Ectodermal cell (in vitro differentiated cells): ENCODE results near the gene PDZD4.

ENCODE experiments used
- H3K27ac ChIP-seq: 2 replicates; pipeline ENCODE4 v1.7.0; 2013; ENCODE audit warnings: mild to moderate bottlenecking, low read depth, low read length; ENCODE audit not compliant: insufficient read depth, poor library complexity, severe bottlenecking
- H3K27me3 ChIP-seq: 2 replicates; pipeline ENCODE4 v1.7.0; 2013; ENCODE audit warnings: mild to moderate bottlenecking, low read length; ENCODE audit not compliant: insufficient read depth, control insufficient read depth, poor library complexity, severe bottlenecking
- H3K36me3 ChIP-seq: one replicate; pipeline ENCODE4 v1.7.0; 2013; ENCODE audit warnings: low read length; ENCODE audit not compliant: control insufficient read depth, insufficient read depth
- H3K4me1 ChIP-seq: one replicate; pipeline ENCODE4 v1.7.0; 2013; ENCODE audit warnings: low read length; ENCODE audit not compliant: control insufficient read depth, insufficient read depth
- H3K4me3 ChIP-seq: 2 replicates; pipeline ENCODE4 v1.7.0; 2013; ENCODE audit warnings: low read depth, low read length, control low read depth; ENCODE audit not compliant: insufficient read depth
- H3K9me3 ChIP-seq: 2 replicates; pipeline ENCODE4 v1.7.0; 2013; ENCODE audit warnings: mild to moderate bottlenecking, low read length, moderate library complexity; ENCODE audit not compliant: control insufficient read depth
- WGBS, 2 experiments: methylation state at CpG; one replicate each; pipeline ENCODE4 v1.1.7; 2013; ENCODE audit warnings: missing lambda C conversion rate in 2 of 2; 5-methylcytosine and 5-hydroxymethylcytosine counted together

Gene PDZD4

GRCh38 chrX:153771415-153772315 lies 58.7 kb downstream of the PDZD4 start:
- H3K27me3 ChIP-seq = no peaks in the 10 kb centered on the region
- H3K9me3 ChIP-seq = no peaks in the 10 kb centered on the region
- 91% methylated on average over 37 of the region's 37 CpGs for WGBS, 2 experiments
- H3K36me3 ChIP-seq = no peaks in the 10 kb centered on the region
- no peak overlapping the region for H3K4me3 ChIP-seq
- H3K4me1 ChIP-seq = peaks cover under 1% of the 10 kb centered on the region
- H3K27ac ChIP-seq = no peak overlapping the region

- no peaks in the 10 kb centered on the region for H3K9me3 ChIP-seq
- no peaks in the 10 kb centered on the region for H3K36me3 ChIP-seq
- 94 to 95% methylated on average over 18 of the region's 18 CpGs for WGBS, 2 experiments
- H3K27ac ChIP-seq = no peak overlapping the region
- no peaks in the 10 kb centered on the region for H3K27me3 ChIP-seq
- peaks cover 4% of the 10 kb centered on the region for H3K4me1 ChIP-seq
- H3K4me3 ChIP-seq = no peak overlapping the region
Observed at GRCh38 chrX:153770601-153771414, 59.5 kb downstream of the PDZD4 start.

GRCh38 chrX:153769865-153770600 lies 60.3 kb downstream of the PDZD4 start:
- Histone ChIP-seq H3K27me3 (no peaks in the 10 kb centered on the region), H3K27ac (no peak overlapping the region), H3K4me1 (peaks cover 11% of the 10 kb centered on the region), H3K4me3 (no peak overlapping the region), H3K9me3 (no peaks in the 10 kb centered on the region), H3K36me3 (no peaks in the 10 kb centered on the region)
- WGBS, 2 experiments = 89 to 91% methylated on average over 25 of the region's 25 CpGs

GRCh38 chrX:153769158-153769864 lies 61.0 kb downstream of the PDZD4 start:
- H3K27ac ChIP-seq = no peak overlapping the region

GRCh38 chrX:153768311-153769157 lies 61.8 kb downstream of the PDZD4 start:
- no peaks in the 10 kb centered on the region for H3K36me3 ChIP-seq
- no peaks in the 10 kb centered on the region for H3K9me3 ChIP-seq
- H3K4me1 ChIP-seq = peaks cover 15% of the 10 kb centered on the region
- H3K27me3 ChIP-seq = no peaks in the 10 kb centered on the region
- no peak overlapping the region for H3K4me3 ChIP-seq
- H3K27ac ChIP-seq = no peak overlapping the region
- 88 to 93% methylated on average over 22 of the region's 22 CpGs for WGBS, 2 experiments

More at GRCh38 chrX:153769158-153769864, 61.0 kb downstream of the PDZD4 start:
- H3K4me3 ChIP-seq = no peak overlapping the region
- H3K27me3 ChIP-seq = no peaks in the 10 kb centered on the region
- no peaks in the 10 kb centered on the region for H3K36me3 ChIP-seq
- no peaks in the 10 kb centered on the region for H3K9me3 ChIP-seq
- peaks cover 15% of the 10 kb centered on the region for H3K4me1 ChIP-seq
- 93% methylated on average over 23 of the region's 23 CpGs for WGBS, 2 experiments

GRCh38 chrX:153767674-153768055 lies 62.7 kb downstream of the PDZD4 start:
- H3K27me3 ChIP-seq = no peaks in the 10 kb centered on the region
- WGBS, 2 experiments = 97 to 98% methylated on average over 20 of the region's 20 CpGs
- no peak overlapping the region for H3K4me3 ChIP-seq
- no peaks in the 10 kb centered on the region for H3K36me3 ChIP-seq
- H3K4me1 ChIP-seq = peaks cover 15% of the 10 kb centered on the region
- no peaks in the 10 kb centered on the region for H3K9me3 ChIP-seq
- H3K27ac ChIP-seq = no peak overlapping the region

- Histone ChIP-seq H3K4me3 (no peak overlapping the region), H3K4me1 (peaks cover 15% of the 10 kb centered on the region), H3K27me3 (no peaks in the 10 kb centered on the region), H3K9me3 (no peaks in the 10 kb centered on the region), H3K36me3 (no peaks in the 10 kb centered on the region), H3K27ac (no peak overlapping the region)
- WGBS, 2 experiments = 89% methylated on average over 56 of the region's 56 CpGs
Observed at GRCh38 chrX:153766871-153767673, 63.3 kb downstream of the PDZD4 start.

- Histone ChIP-seq H3K4me1 (peaks cover 15% of the 10 kb centered on the region), H3K4me3 (no peak overlapping the region), H3K36me3 (no peaks in the 10 kb centered on the region), H3K27ac (no peak overlapping the region), H3K9me3 (no peaks in the 10 kb centered on the region), H3K27me3 (no peaks in the 10 kb centered on the region)
- 38 to 42% methylated on average over 19 to 21 of the region's 21 CpGs for WGBS, 2 experiments
Observed at GRCh38 chrX:153766098-153766817, 64.1 kb downstream of the PDZD4 start.
